Colonic mucosa (tissue), 4 donors: ENCODE data around the gene LCN9. TPM values are rescaled to one million over a fixed set of nuclear protein-coding genes. Genes with fewer than 3 reads are reported as not detected.

Source experiments
- DNase-seq: peaks from one replicate; pipeline ENCODE4 v3.0.0-alpha.2; 2020
- H3K27ac ChIP-seq: fragments of 200-600 bp; one replicate; pipeline ENCODE4 v1.8.0; 2021
- H3K27me3 ChIP-seq: fragments of 200-600 bp; one replicate; pipeline ENCODE4 v1.8.0; 2021
- H3K36me3 ChIP-seq: fragments of 200-600 bp; one replicate; pipeline ENCODE4 v1.8.0; 2021
- H3K4me1 ChIP-seq: fragments of 200-600 bp; one replicate; pipeline ENCODE4 v1.8.0; 2021; ENCODE audit warnings: mild to moderate bottlenecking
- H3K4me3 ChIP-seq: fragments of 200-600 bp; one replicate; pipeline ENCODE4 v1.8.0; 2021
- H3K9ac ChIP-seq, 2 donors: one replicate each; pipeline ENCODE4 v1.7.0; 2013; ENCODE audit warnings: control low read depth in 2 of 2, low read depth in 2 of 2, low read length in 2 of 2
- H3K9me3 ChIP-seq: fragments of 200-600 bp; one replicate; pipeline ENCODE4 v1.8.0; 2021
- CTCF ChIP-seq: fragments of 200-600 bp; IDR thresholded peaks from one replicate; pipeline ENCODE4 v1.8.0; 2022; ENCODE audit warnings: antibody characterized with exemption, mild to moderate bottlenecking
- intact Hi-C: fragments of 100-400 bp; cut with DNase I; formaldehyde crosslinking; loops from one replicate; pipeline ENCODE4 v1.14.1; 2022
- total RNA-seq, 2 donors: library from RNA; stranded (reverse); fragmentation: NEBNext Ultra II Directional in 1 of 2; extraction: Animal tissue kit (Norgen Biotek cat#: 25700) in 1 of 2; gene quantifications; one replicate each; pipeline ENCODE4 v1.2.1, GENCODE V29; 2021
- donor health status: healthy.
- donor health status: DM: no; HTN: no; CAD: no.
- donor health status: DM: no; HTN: no; CAD: no.

The LCN9 gene
- total RNA-seq, 2 donors from 2014 or later: not detected

GRCh38 chr9:135649508-135649907 is 13.6 kb upstream of the LCN9 start:
- intact Hi-C loops: no loop called here
- Histone ChIP-seq H3K4me1 (no peaks in the 10 kb centered on the region), H3K4me3 (no peak overlapping the region), H3K9ac (no peak overlapping the region), H3K27me3 (no peaks in the 10 kb centered on the region), H3K27ac (no peak overlapping the region), H3K9me3 (peaks cover 5% of the 10 kb centered on the region), H3K36me3 (no peaks in the 10 kb centered on the region)
- DNase-seq: no peak
- TF ChIP-seq CTCF: no peak

GRCh38 chr9:135650408-135650807 is 12.7 kb upstream of the LCN9 start:
- intact Hi-C loops: no loop called here
- Histone ChIP-seq H3K27me3 (no peaks in the 10 kb centered on the region), H3K4me3 (no peak overlapping the region), H3K9me3 (no peaks in the 10 kb centered on the region), H3K9ac (no peak overlapping the region), H3K27ac (no peak overlapping the region), H3K4me1 (no peaks in the 10 kb centered on the region), H3K36me3 (no peaks in the 10 kb centered on the region)
- TF ChIP-seq CTCF: no peak
- no peak for DNase-seq

GRCh38 chr9:135655317-135655716 is 7.8 kb upstream of the LCN9 start:
- intact Hi-C loops: no loop called here
- no peak overlapping the region for H3K4me3 ChIP-seq
- no peaks in the 10 kb centered on the region for H3K27me3 ChIP-seq
- DNase-seq: no peak
- no peaks in the 10 kb centered on the region for H3K36me3 ChIP-seq
- no peak overlapping the region for H3K9ac ChIP-seq
- no peak overlapping the region for H3K27ac ChIP-seq
- TF ChIP-seq CTCF: no peak
- no peaks in the 10 kb centered on the region for H3K4me1 ChIP-seq
- H3K9me3 ChIP-seq: no peaks in the 10 kb centered on the region

GRCh38 chr9:135657416-135657815 is 5.7 kb upstream of the LCN9 start:
- no peak for DNase-seq
- no peak overlapping the region for H3K27ac ChIP-seq
- intact Hi-C loops: no loop called here
- H3K36me3 ChIP-seq: no peaks in the 10 kb centered on the region
- no peaks in the 10 kb centered on the region for H3K9me3 ChIP-seq
- no peak overlapping the region for H3K9ac ChIP-seq
- no peak for TF ChIP-seq CTCF
- no peaks in the 10 kb centered on the region for H3K4me1 ChIP-seq
- no peak overlapping the region for H3K4me3 ChIP-seq
- no peaks in the 10 kb centered on the region for H3K27me3 ChIP-seq

GRCh38 chr9:135659252-135659651 is 3.9 kb upstream of the LCN9 start:
- Histone ChIP-seq H3K4me1 (no peaks in the 10 kb centered on the region), H3K27ac (no peak overlapping the region), H3K27me3 (no peaks in the 10 kb centered on the region), H3K9ac (no peak overlapping the region), H3K9me3 (no peaks in the 10 kb centered on the region), H3K36me3 (no peaks in the 10 kb centered on the region), H3K4me3 (no peak overlapping the region)
- DNase-seq: no peak
- intact Hi-C loops: no loop called here
- TF ChIP-seq CTCF: no peak

GRCh38 chr9:135660407-135660806 is 2.7 kb upstream of the LCN9 start:
- intact Hi-C loops: no loop called here

More at GRCh38 chr9:135660407-135660806, 2.7 kb upstream of the LCN9 start:
- Histone ChIP-seq H3K36me3 (no peaks in the 10 kb centered on the region), H3K27me3 (no peaks in the 10 kb centered on the region), H3K27ac (no peak overlapping the region), H3K9ac (no peak overlapping the region), H3K4me1 (no peaks in the 10 kb centered on the region), H3K9me3 (no peaks in the 10 kb centered on the region), H3K4me3 (no peak overlapping the region)
- no peak for DNase-seq
- no peak for TF ChIP-seq CTCF
